Amniotic epithelial cell (primary cell): ENCODE data around the gene KCNC4.
A peak's percentile ranks its signal among the peaks of the same experiment; 100 is the strongest.

Source experiments
- DNase-seq: peaks from one replicate; pipeline ENCODE4 v3.0.0-alpha.2; 2010; ENCODE audit warnings: low read depth

KCNC4 gene

GRCh38 chr1:110209715-110210603, at the start of gene KCNC4:
TSS of gene KCNC4 (plus strand) at chr1:110210314. CDS start at chr1:110211500, 1,186 bp downstream.
- peak; percentile 71 for DNase-seq

- DNase-seq, result no peak
These were observed 49.5 kb upstream of the KCNC4 start for GRCh38 chr1:110160538-110161100.

GRCh38 chr1:110161165-110161564, 48.9 kb upstream of the KCNC4 start:
- no peak for DNase-seq

- no peak for DNase-seq
These were observed 48.3 kb upstream of the KCNC4 start for GRCh38 chr1:110161849-110162248.

GRCh38 chr1:110163591-110163990, 46.5 kb upstream of the KCNC4 start:
- no peak for DNase-seq

GRCh38 chr1:110164725-110165350, 45.3 kb upstream of the KCNC4 start:
- no peak for DNase-seq

- no peak for DNase-seq
These were observed 44.3 kb upstream of the KCNC4 start for GRCh38 chr1:110165761-110166231.

- no peak for DNase-seq
These were observed 43.3 kb upstream of the KCNC4 start for GRCh38 chr1:110166861-110167260.

- DNase-seq, result no peak
These were observed 39.1 kb upstream of the KCNC4 start for GRCh38 chr1:110170766-110171733.

GRCh38 chr1:110172001-110172400, 38.1 kb upstream of the KCNC4 start:
- no peak for DNase-seq

- no peak for DNase-seq
These were observed 36.5 kb upstream of the KCNC4 start for GRCh38 chr1:110173466-110174105.

GRCh38 chr1:110174961-110175360, 35.2 kb upstream of the KCNC4 start:
- DNase-seq, result no peak

- DNase-seq, result no peak
These were observed 33.7 kb upstream of the KCNC4 start for GRCh38 chr1:110176299-110176956.

GRCh38 chr1:110177775-110178174, 32.3 kb upstream of the KCNC4 start:
- DNase-seq, result no peak

- no peak for DNase-seq
These were observed 26.4 kb upstream of the KCNC4 start for GRCh38 chr1:110183642-110184167.

GRCh38 chr1:110184446-110184845, 25.7 kb upstream of the KCNC4 start:
- DNase-seq, result no peak

- no peak for DNase-seq
These were observed 24.9 kb upstream of the KCNC4 start for GRCh38 chr1:110185181-110185580.

- no peak for DNase-seq
These were observed 23.6 kb upstream of the KCNC4 start for GRCh38 chr1:110186558-110186957.

GRCh38 chr1:110187139-110187890, 22.8 kb upstream of the KCNC4 start:
- DNase-seq, result peak; percentile 25
